Measurements from ENCODE around the gene SURF6. TPM values are rescaled to one million over a fixed set of nuclear protein-coding genes. Genes with fewer than 3 reads are reported as not detected.

SURF6 gene
- total RNA-seq, 2 experiments from 2014 or later: 15.1 to 15.9 TPM

DNA sequence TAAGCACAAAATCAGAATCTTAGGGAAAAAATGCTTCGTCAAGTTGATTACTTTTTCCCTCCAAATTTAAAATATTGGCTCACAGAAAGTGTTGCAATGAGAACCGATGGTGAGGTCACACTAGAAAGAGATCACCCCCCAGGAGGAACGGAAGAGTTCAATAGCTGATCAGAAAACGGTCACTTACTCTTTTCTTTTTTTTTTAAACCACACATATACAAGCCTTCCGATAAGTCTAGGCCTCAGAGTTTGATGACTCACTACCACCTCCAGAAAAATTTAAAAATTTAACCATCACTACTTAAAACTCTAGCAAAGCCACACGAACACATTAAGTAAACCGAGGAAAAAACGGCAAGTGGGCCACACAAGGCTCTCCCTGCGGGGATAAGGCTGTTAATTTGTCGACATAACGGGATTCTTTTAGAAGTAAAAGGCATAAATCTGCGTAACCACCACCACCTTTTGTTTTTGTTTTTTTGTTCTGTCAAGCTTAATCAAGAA is 38.7 kb upstream of the SURF6 start:
- peak overlapping the region; percentile 96 for H3K4me3 Mint-ChIP-seq
- ChIA-PET POLR2A (interaction anchor here (0.7 to 8.7 kb wide), 5 partner anchors 10 to 85 kb away, joined by 3 to 109 read pairs (median 3); partner anchors contain the start of genes CACFD1, MED22, RPL7A and SURF1), CTCF (interaction anchor here (0.9 to 1.1 kb wide), 2 partner anchors 18 to 27 kb away, joined by 4 to 5 read pairs; partner anchors contain the start of genes MED22, RPL7A, SURF1 and SURF2)
- peaks cover 67% of the 10 kb centered on the region for H3K4me1 ChIP-seq (ENCODE audit: insufficient read depth, low read length)
- ATAC-seq (ENCODE audit: poor library complexity) (peak; percentile 13), DNase-seq (peak in 4 of 14 experiments; percentile 44 to 69 (median 58))
- no peaks in the 10 kb centered on the region for H3K9me3 Mint-ChIP-seq
- peaks cover 31% of the 10 kb centered on the region for H3K36me3 Mint-ChIP-seq (ENCODE audit: low read depth)
- peak overlapping the region; percentile 73 for H3K4me3 ChIP-seq (ENCODE audit: low read length)
- peaks cover 18% of the 10 kb centered on the region for H3K36me3 ChIP-seq (ENCODE audit: insufficient read depth, low read length)
- H3K27me3 ChIP-seq (ENCODE audit: control insufficient read depth in 1 of 2, insufficient read depth in 2 of 2, low read length in 2 of 2): no peaks in the 10 kb centered on the region
- intact Hi-C loops (cut with DNase I, micrococcal nuclease): loop anchor here in 1 of 2 experiments (5.0 kb wide), 2 partner anchors 43 to 88 kb away; partner anchors contain the start of gene REXO4
- no peaks in the 10 kb centered on the region for H3K27me3 Mint-ChIP-seq
- H3K27ac ChIP-seq (ENCODE audit: low read depth in 1 of 2, low read length in 2 of 2): peak overlapping the region; percentile 81 to 84
- H3K9me3 ChIP-seq (ENCODE audit: control insufficient read depth in 1 of 2, insufficient read depth in 1 of 2, low read length in 2 of 2): no peaks in the 10 kb centered on the region
- no peak for TF ChIP-seq CTCF (IDR thresholded peaks at IDR 0.05)
- peaks cover 53% of the 10 kb centered on the region for H3K4me1 Mint-ChIP-seq (ENCODE audit: low read depth)
- H3K27ac Mint-ChIP-seq: peak overlapping the region; percentile 98

DNA sequence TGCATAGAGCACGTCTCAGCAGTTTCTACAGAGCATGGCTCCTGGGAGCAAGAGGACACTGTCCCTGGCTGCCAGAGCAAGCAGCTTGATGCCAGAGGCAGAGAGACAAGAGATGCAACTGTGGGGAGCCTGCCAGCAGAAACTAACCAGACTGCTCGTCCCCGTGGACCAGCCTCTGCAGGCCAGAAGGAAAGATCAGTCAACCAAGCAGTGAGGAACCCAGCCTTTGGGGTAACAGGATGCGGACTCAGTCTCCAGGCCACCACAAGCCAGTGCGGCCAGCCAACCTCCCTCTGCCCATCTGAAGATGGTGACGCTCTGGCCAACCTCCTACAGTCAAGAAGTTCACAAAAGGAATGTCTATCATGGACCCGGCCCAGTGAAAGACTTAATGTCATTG is 36.2 kb upstream of the SURF6 start:
- no peak for ATAC-seq (ENCODE audit: poor library complexity)

DNA sequence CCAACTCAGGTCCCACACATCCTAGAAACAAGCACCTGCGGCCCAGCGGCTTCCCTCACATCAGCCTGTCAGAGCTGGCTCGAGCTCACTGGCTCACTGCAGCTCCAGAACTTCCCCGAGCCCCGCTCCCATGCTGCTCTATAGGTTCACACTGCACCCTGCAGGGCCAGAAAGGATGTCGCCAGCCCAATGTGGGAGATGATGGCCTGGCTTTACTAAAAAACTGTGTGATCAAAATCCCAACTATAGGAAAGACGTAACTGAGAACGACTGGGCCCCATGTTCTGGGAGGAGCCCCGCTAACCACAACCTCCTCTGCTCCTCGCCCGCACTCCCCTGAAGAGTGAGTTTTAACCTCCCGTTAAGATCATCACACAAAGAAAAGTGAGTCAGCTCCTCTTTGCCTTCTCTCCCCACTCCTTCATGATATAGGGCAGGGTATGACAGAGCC is 35.3 kb upstream of the SURF6 start:
- POLR2A ChIA-PET: interaction anchor here (0.6 to 8.7 kb wide), 14 partner anchors 9 to 237 kb away, joined by 3 to 109 read pairs (median 4); partner anchors contain the start of genes MED22, RPL7A, SLC2A6 and SURF1
- peak overlapping the region; percentile 79 to 88 for H3K27ac ChIP-seq (ENCODE audit: low read depth in 1 of 2, low read length in 2 of 2)
- no peaks in the 10 kb centered on the region for H3K27me3 Mint-ChIP-seq
- peak overlapping the region; percentile 72 for H3K4me3 Mint-ChIP-seq
- ATAC-seq (ENCODE audit: poor library complexity) (peak; percentile 61), DNase-seq (peak; percentile 50 to 87 (median 62))
- intact Hi-C loops (cut with DNase I, micrococcal nuclease): loop anchor here (1.0 to 2.0 kb wide), 4 partner anchors 14 to 184 kb away; partner anchors contain the start of genes SURF1 (in 2 of the 2), SURF2 (in 2 of the 2), MED22 (in 1 of the 2) and RPL7A (in 1 of the 2)
- CTCF ChIA-PET: interaction anchor here (1.0 to 1.8 kb wide), 8 partner anchors 12 to 341 kb away, joined by 3 to 19 read pairs (median 7); partner anchors contain the start of genes GTF3C5, MED22, RPL7A and SURF1
- H3K36me3 Mint-ChIP-seq (ENCODE audit: low read depth): peaks cover 53% of the 10 kb centered on the region
- H3K9me3 ChIP-seq (ENCODE audit: control insufficient read depth in 1 of 2, insufficient read depth in 1 of 2, low read length in 2 of 2): no peaks in the 10 kb centered on the region
- H3K27me3 ChIP-seq (ENCODE audit: control insufficient read depth in 1 of 2, insufficient read depth in 2 of 2, low read length in 2 of 2): no peaks in the 10 kb centered on the region
- peaks cover 43% of the 10 kb centered on the region for H3K36me3 ChIP-seq (ENCODE audit: insufficient read depth, low read length)
- peak overlapping the region; percentile 94 for H3K27ac Mint-ChIP-seq
- peak; percentile 36 for TF ChIP-seq CTCF (IDR thresholded peaks at IDR 0.05)
- H3K4me3 ChIP-seq (ENCODE audit: low read length): peak overlapping the region; percentile 40
- H3K9me3 Mint-ChIP-seq: no peaks in the 10 kb centered on the region
- H3K4me1 Mint-ChIP-seq (ENCODE audit: low read depth): peaks cover 64% of the 10 kb centered on the region
- H3K4me1 ChIP-seq (ENCODE audit: insufficient read depth, low read length): peaks cover 91% of the 10 kb centered on the region

More for the DNA sequence above, 36.2 kb upstream of the SURF6 start:
- no peak for DNase-seq
- H3K36me3 Mint-ChIP-seq (ENCODE audit: low read depth): peaks cover 46% of the 10 kb centered on the region
- H3K27me3 ChIP-seq (ENCODE audit: control insufficient read depth in 1 of 2, insufficient read depth in 2 of 2, low read length in 2 of 2): no peaks in the 10 kb centered on the region
- ChIA-PET CTCF (interaction anchor here (1.3 to 1.8 kb wide), 3 partner anchors 21 to 186 kb away, joined by 6 to 11 read pairs (median 9); partner anchors contain the start of genes MED22 and RPL7A), POLR2A (interaction anchor here (0.6 to 8.7 kb wide), 6 partner anchors 9 to 32 kb away, joined by 3 to 109 read pairs (median 8); partner anchors contain the start of genes MED22, RPL7A, SURF1 and SURF2)
- H3K27ac ChIP-seq (ENCODE audit: low read depth in 1 of 2, low read length in 2 of 2): peak overlapping the region; percentile 79 to 88
- TF ChIP-seq CTCF (IDR thresholded peaks at IDR 0.05): no peak
- peak overlapping the region; percentile 94 for H3K27ac Mint-ChIP-seq
- peaks cover 34% of the 10 kb centered on the region for H3K36me3 ChIP-seq (ENCODE audit: insufficient read depth, low read length)
- H3K4me1 ChIP-seq (ENCODE audit: insufficient read depth, low read length): peaks cover 92% of the 10 kb centered on the region
- H3K4me3 Mint-ChIP-seq: peak overlapping the region; percentile 72
- no peaks in the 10 kb centered on the region for H3K27me3 Mint-ChIP-seq
- no peaks in the 10 kb centered on the region for H3K9me3 Mint-ChIP-seq
- intact Hi-C loops (cut with DNase I, micrococcal nuclease): no loop called here
- no peaks in the 10 kb centered on the region for H3K9me3 ChIP-seq (ENCODE audit: control insufficient read depth in 1 of 2, insufficient read depth in 1 of 2, low read length in 2 of 2)
- H3K4me1 Mint-ChIP-seq (ENCODE audit: low read depth): peaks cover 70% of the 10 kb centered on the region
- peak overlapping the region; percentile 40 for H3K4me3 ChIP-seq (ENCODE audit: low read length)
